Upper lobe of right lung (tissue), 1 donor: Measurements from ENCODE around the gene ERC2. TPM values are rescaled to one million over a fixed set of nuclear protein-coding genes. Genes with fewer than 3 reads are reported as not detected.

Experiments used
- ATAC-seq: fragments of 200-7000 bp; cut with Tn5 transposase; one replicate; pipeline ENCODE4 v1.9.1; 2020; ENCODE audit warnings: mild to moderate bottlenecking, moderate library complexity
- DNase-seq: peaks from one replicate; pipeline ENCODE4 v3.0.0-alpha.2; 2020
- H3K27ac ChIP-seq: fragments of 200-600 bp; one replicate; pipeline ENCODE4 v1.8.0; 2022
- H3K27me3 ChIP-seq: fragments of 200-600 bp; one replicate; pipeline ENCODE4 v1.8.0; 2022; ENCODE audit warnings: mild to moderate bottlenecking
- H3K36me3 ChIP-seq: fragments of 200-600 bp; one replicate; pipeline ENCODE4 v1.8.0; 2022
- H3K4me1 ChIP-seq: fragments of 200-600 bp; one replicate; pipeline ENCODE4 v1.8.0; 2022
- H3K4me3 ChIP-seq: fragments of 200-600 bp; one replicate; pipeline ENCODE4 v1.8.0; 2022; ENCODE audit warnings: mild to moderate bottlenecking
- H3K9me3 ChIP-seq: fragments of 200-600 bp; one replicate; pipeline ENCODE4 v1.8.0; 2022
- intact Hi-C: fragments of 100-400 bp; cut with DNase I; formaldehyde crosslinking; loops from one replicate; pipeline ENCODE4 v1.11.0; 2022
- total RNA-seq: library from RNA; stranded (reverse); fragmentation: NEBNext Ultra II Directional; extraction: Animal tissue kit (Norgen Biotek cat#: 25700); gene quantifications from one replicate; pipeline ENCODE4 v1.2.1, GENCODE V29; 2021
- TF ChIP-seq, protein P1 (sequence below): fragments of 200-600 bp; IDR thresholded peaks from one replicate; pipeline ENCODE4 v1.8.0; 2022; ENCODE audit warnings: antibody characterized with exemption
- donor health status: DM: no; HTN: yes; CAD: no; lungs with severe emphysema.

The ERC2 gene
- total RNA-seq, 1 donor from 2014 or later = 1.4 TPM

DNA sequence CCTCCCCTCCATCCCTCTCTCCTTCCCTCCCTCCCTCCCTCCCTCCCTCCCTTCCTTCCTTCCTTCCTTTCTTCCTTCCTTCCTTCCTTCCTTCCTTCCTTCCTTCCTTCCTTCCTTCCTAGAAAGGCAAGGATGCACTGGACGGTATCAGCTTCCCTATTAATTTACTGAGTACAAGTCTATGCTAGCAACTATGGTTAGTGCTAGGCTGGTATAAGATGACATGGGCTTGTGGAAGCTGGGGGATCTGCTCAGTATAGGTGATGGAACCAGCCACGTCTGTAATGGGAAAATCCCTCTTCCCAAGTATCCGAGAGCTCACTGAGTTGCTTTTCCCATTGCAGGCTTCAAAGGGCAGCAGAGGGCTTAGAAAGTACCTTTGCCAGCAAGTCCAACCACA lies 884.8 kb downstream of the ERC2 start:
- H3K27ac ChIP-seq = no peak overlapping the region
- no peaks in the 10 kb centered on the region for H3K27me3 ChIP-seq
- H3K4me1 ChIP-seq = no peaks in the 10 kb centered on the region
- no peaks in the 10 kb centered on the region for H3K9me3 ChIP-seq
- H3K36me3 ChIP-seq = no peaks in the 10 kb centered on the region
- ATAC-seq (no peak), DNase-seq (no peak)
- no peak overlapping the region for H3K4me3 ChIP-seq
- TF ChIP-seq, protein P1, sequence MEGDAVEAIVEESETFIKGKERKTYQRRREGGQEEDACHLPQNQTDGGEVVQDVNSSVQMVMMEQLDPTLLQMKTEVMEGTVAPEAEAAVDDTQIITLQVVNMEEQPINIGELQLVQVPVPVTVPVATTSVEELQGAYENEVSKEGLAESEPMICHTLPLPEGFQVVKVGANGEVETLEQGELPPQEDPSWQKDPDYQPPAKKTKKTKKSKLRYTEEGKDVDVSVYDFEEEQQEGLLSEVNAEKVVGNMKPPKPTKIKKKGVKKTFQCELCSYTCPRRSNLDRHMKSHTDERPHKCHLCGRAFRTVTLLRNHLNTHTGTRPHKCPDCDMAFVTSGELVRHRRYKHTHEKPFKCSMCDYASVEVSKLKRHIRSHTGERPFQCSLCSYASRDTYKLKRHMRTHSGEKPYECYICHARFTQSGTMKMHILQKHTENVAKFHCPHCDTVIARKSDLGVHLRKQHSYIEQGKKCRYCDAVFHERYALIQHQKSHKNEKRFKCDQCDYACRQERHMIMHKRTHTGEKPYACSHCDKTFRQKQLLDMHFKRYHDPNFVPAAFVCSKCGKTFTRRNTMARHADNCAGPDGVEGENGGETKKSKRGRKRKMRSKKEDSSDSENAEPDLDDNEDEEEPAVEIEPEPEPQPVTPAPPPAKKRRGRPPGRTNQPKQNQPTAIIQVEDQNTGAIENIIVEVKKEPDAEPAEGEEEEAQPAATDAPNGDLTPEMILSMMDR = no peak
- intact Hi-C loops = no loop called here

DNA sequence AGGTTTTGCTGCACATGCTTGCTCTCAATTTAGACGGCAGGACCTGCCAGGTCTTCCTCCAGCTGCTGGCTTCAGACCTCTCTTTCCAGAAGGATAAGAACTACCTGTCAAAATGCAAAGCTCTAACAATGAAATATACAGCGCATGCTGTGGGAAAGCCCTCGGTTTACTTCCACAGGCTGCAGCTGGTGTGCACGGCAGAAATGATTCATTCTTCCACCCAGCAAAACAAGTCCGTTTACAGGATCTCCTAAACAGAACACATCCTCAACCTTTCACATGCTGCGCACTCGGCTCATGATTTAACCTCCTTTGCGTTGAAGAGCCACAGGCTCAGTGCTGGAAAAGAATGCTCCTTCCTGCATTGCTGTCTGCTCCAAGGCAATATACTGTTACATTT lies 888.8 kb downstream of the ERC2 start:
- intact Hi-C loops = no loop called here
- H3K9me3 ChIP-seq = no peaks in the 10 kb centered on the region
- no peak for DNase-seq
- H3K27ac ChIP-seq = no peak overlapping the region
- H3K4me3 ChIP-seq = no peak overlapping the region
- no peaks in the 10 kb centered on the region for H3K27me3 ChIP-seq
- H3K4me1 ChIP-seq = no peaks in the 10 kb centered on the region
- H3K36me3 ChIP-seq = no peaks in the 10 kb centered on the region
- ATAC-seq = no peak
- TF ChIP-seq, protein P1 = no peak

DNA sequence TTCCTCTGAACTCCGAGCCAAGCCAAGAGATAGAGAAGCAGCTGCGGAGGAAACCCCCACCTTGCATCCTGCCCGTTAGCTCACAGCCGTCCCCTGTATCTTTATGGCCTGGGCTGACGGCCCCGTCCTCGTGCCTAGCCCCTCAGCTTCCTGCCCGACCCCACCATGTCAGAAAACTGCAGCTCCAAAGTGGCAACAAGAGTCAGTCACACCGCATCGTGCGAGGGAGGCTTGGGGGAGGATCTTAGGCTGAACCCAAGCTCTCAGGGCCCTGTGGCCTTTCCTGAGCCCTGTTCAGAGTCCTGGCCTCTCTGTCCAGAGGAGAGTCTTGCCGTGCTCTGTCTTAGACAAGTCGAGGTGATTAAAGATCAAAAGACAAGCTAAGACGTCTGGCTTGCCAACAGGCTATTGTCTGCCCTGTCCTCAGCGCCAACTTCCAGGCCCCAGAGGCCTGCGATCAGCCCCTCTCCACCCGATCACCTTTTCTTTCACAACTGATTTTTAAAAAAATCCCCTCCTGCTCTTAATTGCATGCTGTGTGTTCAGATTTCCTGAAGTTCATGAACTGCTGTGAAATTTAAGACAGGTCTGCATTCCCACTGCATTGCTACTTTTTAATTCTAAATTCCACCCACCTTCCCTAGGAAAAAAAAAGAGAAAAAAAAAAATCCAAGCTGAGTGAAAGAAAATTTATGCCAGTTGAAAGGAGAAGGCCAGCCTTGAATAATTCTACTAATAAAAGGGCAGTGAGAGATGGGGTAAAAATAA lies 891.5 kb downstream of the ERC2 start:
- H3K4me3 ChIP-seq = no peak overlapping the region
- no peaks in the 10 kb centered on the region for H3K27me3 ChIP-seq
- TF ChIP-seq, protein P1 = no peak
- intact Hi-C loops = no loop called here
- no peaks in the 10 kb centered on the region for H3K36me3 ChIP-seq
- no peak overlapping the region for H3K27ac ChIP-seq
- H3K9me3 ChIP-seq = no peaks in the 10 kb centered on the region
- ATAC-seq (no peak), DNase-seq (no peak)
- peaks cover 3% of the 10 kb centered on the region for H3K4me1 ChIP-seq

DNA sequence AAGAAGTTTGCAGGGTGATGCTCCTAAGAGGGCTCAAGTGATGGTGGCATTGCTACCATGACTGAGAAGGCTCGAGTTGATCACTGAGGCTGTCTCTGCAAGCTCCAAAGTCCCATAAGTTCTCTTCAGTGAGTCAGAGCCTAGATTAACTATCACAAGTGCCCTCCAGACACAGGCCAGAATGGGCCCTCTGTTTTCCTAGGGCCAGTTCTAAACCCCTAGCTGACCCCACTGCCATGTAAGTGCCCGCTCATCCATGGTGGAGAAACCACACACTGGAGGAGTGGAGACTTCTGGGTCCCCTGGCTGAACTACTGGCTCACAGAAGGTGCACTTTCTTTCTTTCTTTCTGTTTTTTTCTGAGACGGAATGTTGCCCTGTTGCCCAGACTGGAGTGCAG lies 893.6 kb downstream of the ERC2 start:
- Histone ChIP-seq H3K27me3 (no peaks in the 10 kb centered on the region), H3K4me1 (peaks cover 3% of the 10 kb centered on the region), H3K4me3 (no peak overlapping the region), H3K36me3 (no peaks in the 10 kb centered on the region), H3K9me3 (no peaks in the 10 kb centered on the region), H3K27ac (no peak overlapping the region)
- intact Hi-C loops = no loop called here
- no peak for ATAC-seq
- TF ChIP-seq, protein P1 = no peak
- DNase-seq = no peak

DNA sequence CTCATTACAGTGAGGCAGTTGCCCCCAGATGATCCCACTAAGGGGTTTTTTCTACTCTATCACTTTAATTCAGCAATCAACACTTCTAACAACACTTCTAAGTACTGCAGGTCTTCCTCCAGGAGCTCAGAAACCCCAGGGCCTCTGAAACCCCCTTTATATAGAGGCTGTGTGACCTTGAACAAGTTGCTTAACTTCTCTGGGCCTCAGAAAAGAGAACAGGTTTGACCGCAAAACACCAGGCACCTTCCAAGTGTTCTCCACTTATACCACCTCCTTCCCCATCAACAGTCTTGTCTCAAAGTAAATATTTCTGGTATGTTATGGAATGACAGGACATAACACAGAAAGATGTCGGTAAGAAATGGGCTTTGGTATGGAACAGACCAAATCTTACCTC lies 895.5 kb downstream of the ERC2 start:
- H3K36me3 ChIP-seq = no peaks in the 10 kb centered on the region
- H3K27me3 ChIP-seq = no peaks in the 10 kb centered on the region
- TF ChIP-seq, protein P1 = no peak
- intact Hi-C loops = no loop called here
- no peaks in the 10 kb centered on the region for H3K9me3 ChIP-seq
- ATAC-seq (no peak), DNase-seq (no peak)
- H3K4me3 ChIP-seq = no peak overlapping the region
- H3K27ac ChIP-seq = no peak overlapping the region
- H3K4me1 ChIP-seq = peaks cover 3% of the 10 kb centered on the region
